ENCODE results near the gene PCBP3.
"Not testable (repeated sequence)": the region's sequence is repeated elsewhere in the genome, so short reads cannot be mapped to it uniquely, and the experiment has no call there.

Gene PCBP3

GRCh38 chr21:45959182-45959581, 315.7 kb downstream of the PCBP3 start:
- Histone ChIP-seq H3K4me1 (ENCODE audit: control insufficient read depth, insufficient read depth, low read depth, low read length) (peaks cover 1% of the 10 kb centered on the region), H4K91ac (ENCODE audit: low read length) (no peak overlapping the region), H3K27me3 (ENCODE audit: control insufficient read depth in 1 of 2, insufficient read depth in 1 of 2, low read length in 2 of 2) (peaks cover 0 to 7% of the 10 kb centered on the region in 2 experiments), H4K8ac (ENCODE audit: low read length) (no peak overlapping the region), H3K9me3 (ENCODE audit: control insufficient read depth, low read length) (no peaks in the 10 kb centered on the region), H3K14ac (ENCODE audit: low read length in 2 of 2) (no peak overlapping the region), H3K4ac (ENCODE audit: low read depth in 1 of 2, low read length in 2 of 2) (no peak overlapping the region), H3K23ac (ENCODE audit: low read length in 2 of 2) (no peak overlapping the region), H2AK5ac (ENCODE audit: low read length, severe bottlenecking) (no peak overlapping the region), H3K4me2 (ENCODE audit: low read length, poor library complexity, severe bottlenecking) (no peak overlapping the region), H3K18ac (ENCODE audit: low read depth in 1 of 2, low read length in 2 of 2) (no peak overlapping the region), H3K27ac (ENCODE audit: low read length, poor library complexity, severe bottlenecking) (no peak overlapping the region), H2BK5ac (ENCODE audit: low read depth, low read length, poor library complexity, severe bottlenecking) (no peak overlapping the region), H2BK12ac (ENCODE audit: low read length in 2 of 2) (no peak overlapping the region), H2BK120ac (ENCODE audit: low read depth, low read length) (no peak overlapping the region), H3K4me3 (ENCODE audit: insufficient read depth in 1 of 2, low read depth in 1 of 2, low read length in 2 of 2) (no peak overlapping the region), H3K9ac (ENCODE audit: low read length) (peak overlapping the region; percentile 80), H3K79me1 (replicated peaks; ENCODE audit: low read length, poor library complexity, severe bottlenecking) (no peaks in the 10 kb centered on the region), H3K36me3 (ENCODE audit: control insufficient read depth in 1 of 2, insufficient read depth in 2 of 2, low read depth in 1 of 2, low read length in 2 of 2) (no peaks in the 10 kb centered on the region), H2AFZ (ENCODE audit: low read depth, low read length) (no peak overlapping the region), H2BK15ac (ENCODE audit: low read depth, poor library complexity, severe bottlenecking) (no peak overlapping the region)
- 32% methylated on average over 4 of the region's 5 CpGs for WGBS
- peak; percentile 44 for DNase-seq

GRCh38 chr21:45959779-45960390, 316.4 kb downstream of the PCBP3 start:
- no peak overlapping the region for H2BK15ac ChIP-seq (ENCODE audit: low read depth, poor library complexity, severe bottlenecking)
- H4K91ac ChIP-seq (ENCODE audit: low read length), result no peak overlapping the region
- H2BK5ac ChIP-seq (ENCODE audit: low read depth, low read length, poor library complexity, severe bottlenecking), result no peak overlapping the region
- DNase-seq, result no peak
- H3K9ac ChIP-seq (ENCODE audit: low read length), result no peak overlapping the region
- H3K4ac ChIP-seq (ENCODE audit: low read depth in 1 of 2, low read length in 2 of 2), result no peak overlapping the region
- H4K8ac ChIP-seq (ENCODE audit: low read length), result no peak overlapping the region
- peaks cover 4% of the 10 kb centered on the region for H3K9me3 ChIP-seq (ENCODE audit: control insufficient read depth, low read length)
- no peak overlapping the region for H3K4me2 ChIP-seq (ENCODE audit: low read length, poor library complexity, severe bottlenecking)
- peaks cover 0 to 7% of the 10 kb centered on the region in 2 experiments for H3K27me3 ChIP-seq (ENCODE audit: control insufficient read depth in 1 of 2, insufficient read depth in 1 of 2, low read length in 2 of 2)
- peaks cover 1% of the 10 kb centered on the region for H3K4me1 ChIP-seq (ENCODE audit: control insufficient read depth, insufficient read depth, low read depth, low read length)
- no peak overlapping the region for H2BK120ac ChIP-seq (ENCODE audit: low read depth, low read length)
- WGBS, result 80% methylated on average over 10 of the region's 11 CpGs
- H3K14ac ChIP-seq (ENCODE audit: low read length in 2 of 2), result no peak overlapping the region
- H2AFZ ChIP-seq (ENCODE audit: low read depth, low read length), result no peak overlapping the region
- H3K36me3 ChIP-seq (ENCODE audit: control insufficient read depth in 1 of 2, insufficient read depth in 2 of 2, low read depth in 1 of 2, low read length in 2 of 2), result no peaks in the 10 kb centered on the region
- H3K79me1 ChIP-seq (replicated peaks; ENCODE audit: low read length, poor library complexity, severe bottlenecking), result no peaks in the 10 kb centered on the region
- no peak overlapping the region for H2BK12ac ChIP-seq (ENCODE audit: low read length in 2 of 2)
- no peak overlapping the region for H3K18ac ChIP-seq (ENCODE audit: low read depth in 1 of 2, low read length in 2 of 2)
- no peak overlapping the region for H2AK5ac ChIP-seq (ENCODE audit: low read length, severe bottlenecking)
- H3K27ac ChIP-seq (ENCODE audit: low read length, poor library complexity, severe bottlenecking), result no peak overlapping the region
- H3K23ac ChIP-seq (ENCODE audit: low read length in 2 of 2), result no peak overlapping the region
- H3K4me3 ChIP-seq (ENCODE audit: insufficient read depth in 1 of 2, low read depth in 1 of 2, low read length in 2 of 2), result no peak overlapping the region

- WGBS, result 72% methylated on average over 2 of the region's 2 CpGs
- not testable (repeated sequence) for H3K4me3 ChIP-seq (ENCODE audit: insufficient read depth in 1 of 2, low read depth in 1 of 2, low read length in 2 of 2); H2AFZ ChIP-seq (ENCODE audit: low read depth, low read length); H2BK120ac ChIP-seq (ENCODE audit: low read depth, low read length); H3K4ac ChIP-seq (ENCODE audit: low read depth in 1 of 2, low read length in 2 of 2); H2BK12ac ChIP-seq (ENCODE audit: low read length in 2 of 2); H3K27ac ChIP-seq (ENCODE audit: low read length, poor library complexity, severe bottlenecking); DNase-seq; H3K36me3 ChIP-seq (ENCODE audit: control insufficient read depth in 1 of 2, insufficient read depth in 2 of 2, low read depth in 1 of 2, low read length in 2 of 2); H3K18ac ChIP-seq (ENCODE audit: low read depth in 1 of 2, low read length in 2 of 2); H3K27me3 ChIP-seq (ENCODE audit: control insufficient read depth in 1 of 2, insufficient read depth in 1 of 2, low read length in 2 of 2); H4K8ac ChIP-seq (ENCODE audit: low read length); H3K9me3 ChIP-seq (ENCODE audit: control insufficient read depth, low read length); H2BK15ac ChIP-seq (ENCODE audit: low read depth, poor library complexity, severe bottlenecking); H4K91ac ChIP-seq (ENCODE audit: low read length); H2BK5ac ChIP-seq (ENCODE audit: low read depth, low read length, poor library complexity, severe bottlenecking); H3K23ac ChIP-seq (ENCODE audit: low read length in 2 of 2); H3K14ac ChIP-seq (ENCODE audit: low read length in 2 of 2); H2AK5ac ChIP-seq (ENCODE audit: low read length, severe bottlenecking); H3K79me1 ChIP-seq (replicated peaks; ENCODE audit: low read length, poor library complexity, severe bottlenecking); H3K4me2 ChIP-seq (ENCODE audit: low read length, poor library complexity, severe bottlenecking); H3K9ac ChIP-seq (ENCODE audit: low read length); H3K4me1 ChIP-seq (ENCODE audit: control insufficient read depth, insufficient read depth, low read depth, low read length)
Measured at GRCh38 chr21:45961408-45961807, 317.9 kb downstream of the PCBP3 start.

- Histone ChIP-seq H2BK120ac (ENCODE audit: low read depth, low read length) (no peak overlapping the region), H3K23ac (ENCODE audit: low read length in 2 of 2) (no peak overlapping the region), H4K8ac (ENCODE audit: low read length) (no peak overlapping the region), H3K79me1 (replicated peaks; ENCODE audit: low read length, poor library complexity, severe bottlenecking) (no peaks in the 10 kb centered on the region), H4K91ac (ENCODE audit: low read length) (no peak overlapping the region), H3K18ac (ENCODE audit: low read depth in 1 of 2, low read length in 2 of 2) (no peak overlapping the region), H3K36me3 (ENCODE audit: control insufficient read depth in 1 of 2, insufficient read depth in 2 of 2, low read depth in 1 of 2, low read length in 2 of 2) (no peaks in the 10 kb centered on the region), H3K4me3 (ENCODE audit: insufficient read depth in 1 of 2, low read depth in 1 of 2, low read length in 2 of 2) (no peak overlapping the region), H3K9me3 (ENCODE audit: control insufficient read depth, low read length) (peaks cover 4% of the 10 kb centered on the region), H3K27ac (ENCODE audit: low read length, poor library complexity, severe bottlenecking) (peak overlapping the region; percentile 46), H2BK12ac (ENCODE audit: low read length in 2 of 2) (no peak overlapping the region), H3K9ac (ENCODE audit: low read length) (no peak overlapping the region), H3K4me1 (ENCODE audit: control insufficient read depth, insufficient read depth, low read depth, low read length) (peaks cover 1% of the 10 kb centered on the region), H3K14ac (ENCODE audit: low read length in 2 of 2) (no peak overlapping the region), H2BK15ac (ENCODE audit: low read depth, poor library complexity, severe bottlenecking) (no peak overlapping the region), H2BK5ac (ENCODE audit: low read depth, low read length, poor library complexity, severe bottlenecking) (no peak overlapping the region), H3K4me2 (ENCODE audit: low read length, poor library complexity, severe bottlenecking) (no peak overlapping the region), H3K4ac (ENCODE audit: low read depth in 1 of 2, low read length in 2 of 2) (no peak overlapping the region), H2AFZ (ENCODE audit: low read depth, low read length) (no peak overlapping the region), H2AK5ac (ENCODE audit: low read length, severe bottlenecking) (no peak overlapping the region), H3K27me3 (ENCODE audit: control insufficient read depth in 1 of 2, insufficient read depth in 1 of 2, low read length in 2 of 2) (peaks cover 0 to 4% of the 10 kb centered on the region in 2 experiments)
- WGBS, result 80% methylated on average over 4 of the region's 4 CpGs
- DNase-seq, result no peak
Measured at GRCh38 chr21:45962531-45963231, 319.2 kb downstream of the PCBP3 start.
